GM19328 (cell line): ENCODE measurements around the gene ZBTB8A.
"Not testable (repeated sequence)": the region's sequence is repeated elsewhere in the genome, so short reads cannot be mapped to it uniquely, and the experiment has no call there.

ENCODE experiments used
- ATAC-seq: cut with Tn5 transposase; IDR thresholded peaks from one replicate; pipeline ENCODE4 v1.9.1; 2021; ENCODE audit warnings: mild to moderate bottlenecking, moderate library complexity; ENCODE audit not compliant: unreplicated experiment

The ZBTB8A gene

DNA sequence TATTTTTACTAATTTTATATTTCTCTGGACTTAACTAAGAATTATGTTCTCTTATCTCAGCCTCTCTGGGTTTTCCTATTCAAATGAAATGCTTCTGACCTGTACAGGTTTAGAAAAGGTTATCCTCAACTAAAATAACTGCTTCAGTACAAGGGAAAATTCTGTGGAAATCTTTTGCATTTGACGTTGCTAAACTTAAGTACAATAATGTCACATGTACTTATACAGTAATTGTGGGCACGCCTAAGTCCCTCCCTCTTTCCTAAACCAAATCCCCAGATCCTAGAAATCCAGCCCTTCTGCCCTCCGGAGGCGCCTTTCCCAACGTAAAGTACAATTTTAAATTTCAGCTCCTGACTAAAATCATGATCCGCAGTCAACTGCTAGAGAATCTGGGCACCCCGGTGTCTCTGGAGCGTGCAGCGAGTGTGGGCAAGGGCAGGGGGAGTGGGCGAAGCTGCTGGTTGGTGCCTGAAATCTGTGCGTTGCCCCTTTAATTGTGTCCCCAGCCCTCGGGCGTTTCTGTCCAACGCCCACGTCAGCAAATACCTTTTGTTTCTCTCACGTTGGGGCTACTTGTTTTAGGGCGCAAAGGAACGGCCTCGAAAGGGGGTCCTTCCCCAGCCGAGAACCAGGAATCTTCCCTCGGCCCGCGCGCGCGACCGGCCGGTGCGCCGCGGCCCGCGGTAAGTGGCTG, at the start of gene ZBTB8A:
Gene ZBTB8A, plus strand, starts transcription at position 541 of the 697 bp plus-strand sequence. CDS start 53,505 bp downstream, outside the sequence.
- ATAC-seq = no peak

DNA sequence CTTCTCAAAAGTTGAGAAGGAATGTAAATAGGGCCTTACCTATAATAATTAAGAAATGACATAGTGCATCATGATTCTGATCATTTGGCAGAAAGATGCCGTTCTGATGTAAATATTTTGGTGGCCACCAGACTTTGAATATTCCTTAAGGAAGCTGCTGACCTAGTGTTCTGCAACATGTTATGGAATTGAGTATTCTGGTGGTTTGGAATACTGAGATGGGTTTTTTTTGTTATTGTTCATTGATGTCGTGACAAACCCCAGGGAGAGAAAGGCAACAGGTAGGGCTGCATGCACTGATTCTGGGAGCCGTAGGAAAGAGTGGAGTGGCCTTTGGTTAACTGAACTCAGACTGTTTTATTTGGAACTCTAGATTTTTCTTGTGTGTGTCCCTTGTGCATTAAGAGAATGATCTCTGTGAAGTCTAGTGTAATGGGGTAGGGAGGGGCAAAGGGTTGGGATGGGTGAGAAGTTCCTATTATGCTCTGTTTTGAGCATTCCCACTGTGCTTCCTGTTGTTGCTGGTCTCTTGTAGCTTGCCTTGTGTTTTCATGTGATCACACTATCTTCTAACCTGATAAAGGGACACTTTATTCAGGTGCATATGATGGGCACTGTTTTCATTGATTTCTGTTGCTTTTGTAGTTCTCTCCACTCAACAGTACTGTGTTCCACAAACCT, 49.3 kb upstream of the ZBTB8A start:
- no peak for ATAC-seq

DNA sequence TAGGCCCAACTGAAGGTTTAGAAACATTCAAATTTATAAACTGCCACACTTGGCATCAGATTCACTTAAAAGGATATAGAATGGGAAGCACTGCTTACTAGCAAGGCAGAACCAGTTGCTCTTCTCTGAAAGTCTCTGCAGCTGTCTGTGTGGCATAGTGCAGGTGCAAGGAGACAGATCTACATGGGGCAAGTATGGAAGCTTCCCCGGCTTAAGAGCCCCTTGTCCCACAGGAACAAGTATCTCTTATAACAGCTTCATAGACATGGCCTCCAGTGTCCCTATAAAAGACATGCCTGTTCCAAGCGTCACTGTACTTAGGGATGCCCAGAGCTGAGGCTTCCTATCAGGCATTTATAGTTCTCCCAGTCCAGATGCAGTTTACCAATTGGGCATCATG, 47.8 kb upstream of the ZBTB8A start:
- ATAC-seq = no peak

DNA sequence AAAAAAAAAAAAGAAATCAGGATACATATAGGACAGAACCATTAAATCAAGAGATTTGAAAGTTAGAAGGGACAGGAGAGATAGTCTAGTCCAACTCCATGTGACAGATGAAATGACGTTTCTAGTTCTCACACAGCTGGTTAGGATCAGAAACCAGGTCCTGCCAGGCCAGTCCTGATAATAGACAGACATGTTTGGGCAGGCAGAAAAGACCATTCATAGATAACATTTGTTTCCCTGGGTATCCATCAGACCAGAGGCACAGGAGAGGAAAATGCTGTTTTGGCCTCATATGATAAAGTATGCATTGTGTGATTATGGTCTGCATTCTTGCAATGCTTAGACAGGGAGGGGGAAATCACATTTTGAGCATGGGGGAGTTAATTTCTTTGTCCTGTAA, 45.0 kb upstream of the ZBTB8A start:
- no peak for ATAC-seq

DNA sequence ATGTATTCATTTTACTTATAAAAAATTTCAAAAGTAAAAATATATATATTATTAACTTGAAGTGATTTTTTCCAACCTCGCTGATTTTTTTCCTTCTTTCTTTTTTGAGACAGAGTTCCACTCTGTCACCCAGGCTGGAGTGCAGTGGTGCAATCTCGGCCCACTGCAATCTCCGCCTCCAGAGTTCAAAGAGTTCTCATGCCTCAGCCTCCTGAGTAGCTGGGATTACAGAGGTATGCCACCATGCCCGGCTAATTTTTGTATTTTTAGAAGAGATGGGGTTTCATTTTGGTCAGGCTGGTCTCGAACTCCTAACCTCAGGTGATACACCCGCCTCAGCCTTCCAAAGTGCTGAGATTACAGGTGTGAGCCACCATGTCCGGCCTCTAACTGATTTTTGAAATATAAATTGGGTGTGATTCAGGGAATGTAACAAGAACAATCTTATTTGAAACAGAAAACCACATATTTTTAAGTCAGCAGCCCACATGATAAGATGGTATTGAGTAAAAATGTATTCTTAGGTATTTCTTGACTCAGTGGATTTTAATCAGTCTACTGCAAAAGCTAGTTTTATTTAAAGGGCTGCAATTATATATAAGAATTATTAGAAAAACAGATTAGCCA, 44.4 kb upstream of the ZBTB8A start:
- no peak for ATAC-seq

DNA sequence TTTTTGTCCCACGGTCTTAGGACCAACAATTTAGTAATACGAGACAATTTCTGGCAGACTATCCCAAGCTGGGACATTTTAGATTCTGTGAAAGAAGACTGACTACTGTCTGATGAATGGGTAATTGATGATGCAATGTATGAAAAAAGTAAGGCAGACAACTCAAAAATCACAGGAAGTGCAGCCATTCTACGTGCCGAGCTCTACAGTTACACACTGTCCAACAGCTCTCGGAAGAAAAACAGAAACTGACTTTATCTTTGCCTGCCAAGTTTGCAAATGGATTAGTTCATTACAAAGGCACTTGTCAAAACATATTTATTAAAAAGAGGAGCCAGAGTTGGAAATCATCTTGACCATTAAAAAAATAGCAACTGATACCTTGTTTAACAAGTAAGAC, 43.1 kb upstream of the ZBTB8A start:
- ATAC-seq = no peak

DNA sequence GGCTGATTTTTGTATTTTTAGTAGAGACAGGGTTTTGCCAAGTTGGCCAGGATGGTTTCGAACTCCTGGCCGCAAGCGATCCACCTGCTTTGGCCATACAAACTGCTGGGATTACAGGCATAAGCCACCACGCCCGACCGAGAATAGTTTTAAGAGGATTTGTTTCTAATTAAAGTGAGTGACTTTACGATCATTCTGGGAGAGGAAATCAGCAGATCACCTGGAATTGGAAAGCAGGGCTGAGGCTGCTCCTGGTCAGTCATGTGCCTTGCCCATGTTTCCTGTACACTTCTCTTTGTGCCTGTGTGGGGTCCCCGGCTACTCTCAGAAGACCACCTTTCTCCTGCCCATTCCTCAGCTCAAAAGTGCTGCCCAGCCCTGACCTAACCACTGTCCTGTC, 40.5 kb upstream of the ZBTB8A start:
- no peak for ATAC-seq

DNA sequence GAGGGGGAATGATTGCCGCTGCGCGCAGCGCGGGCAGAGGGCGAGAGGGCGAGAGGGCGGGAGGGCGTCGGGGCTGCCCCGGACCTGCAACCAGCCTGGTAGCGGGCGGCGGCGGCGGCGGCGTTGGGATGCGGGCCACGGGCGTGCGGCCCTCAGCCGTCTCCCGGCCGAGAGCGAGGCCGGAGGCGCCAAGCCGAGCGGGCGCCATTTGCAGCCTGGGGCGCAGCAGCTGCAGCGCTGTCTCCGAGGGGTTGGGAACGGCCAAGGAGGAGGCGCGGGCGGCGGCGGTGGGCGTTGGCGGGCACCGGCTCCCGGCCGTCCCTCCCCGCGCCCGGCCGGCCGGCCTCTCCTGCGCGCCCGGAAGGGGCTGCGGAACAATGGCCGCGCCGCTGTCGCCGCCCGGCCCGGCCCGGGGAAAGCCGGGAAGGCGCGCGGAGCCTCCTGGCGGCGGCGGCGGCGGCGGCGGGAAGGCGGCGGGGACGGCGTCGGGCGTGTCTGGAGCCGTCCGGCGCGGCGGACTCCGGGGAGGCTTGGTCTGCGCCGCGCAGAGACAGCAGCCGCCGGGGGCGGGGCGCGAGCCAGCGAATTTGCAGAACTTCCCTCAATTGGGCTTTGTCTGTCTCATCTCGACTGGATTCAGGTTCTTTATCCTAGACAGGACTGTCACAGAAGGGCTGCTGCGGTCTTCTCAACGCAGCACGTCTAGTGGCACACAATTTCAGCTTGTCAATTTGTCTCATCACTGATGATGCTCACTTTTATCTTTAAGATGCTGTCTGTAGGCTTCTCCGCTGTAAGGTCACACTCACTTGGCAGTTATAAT, 38.6 kb upstream of the ZBTB8A start:
- ATAC-seq = no peak

DNA sequence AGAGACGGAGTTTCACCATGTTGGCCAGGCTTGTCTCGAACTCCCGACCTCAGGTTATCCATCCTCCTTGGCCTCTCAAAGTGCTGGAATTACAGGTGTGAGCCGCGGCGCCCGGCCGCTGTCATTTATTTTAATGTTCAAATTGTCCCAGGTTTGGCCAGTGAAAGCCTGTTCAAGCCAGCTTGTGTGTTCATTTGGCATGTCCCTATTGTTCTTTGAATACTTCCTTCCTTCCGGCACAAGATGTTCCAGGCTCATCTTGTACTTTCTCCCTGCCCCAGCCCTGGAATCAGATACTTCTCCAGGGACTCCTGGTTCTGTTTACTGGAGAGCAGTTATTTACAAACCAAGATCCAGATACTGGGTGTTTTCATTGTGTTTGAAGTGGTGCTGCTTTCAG, 37.4 kb upstream of the ZBTB8A start:
- no peak for ATAC-seq

DNA sequence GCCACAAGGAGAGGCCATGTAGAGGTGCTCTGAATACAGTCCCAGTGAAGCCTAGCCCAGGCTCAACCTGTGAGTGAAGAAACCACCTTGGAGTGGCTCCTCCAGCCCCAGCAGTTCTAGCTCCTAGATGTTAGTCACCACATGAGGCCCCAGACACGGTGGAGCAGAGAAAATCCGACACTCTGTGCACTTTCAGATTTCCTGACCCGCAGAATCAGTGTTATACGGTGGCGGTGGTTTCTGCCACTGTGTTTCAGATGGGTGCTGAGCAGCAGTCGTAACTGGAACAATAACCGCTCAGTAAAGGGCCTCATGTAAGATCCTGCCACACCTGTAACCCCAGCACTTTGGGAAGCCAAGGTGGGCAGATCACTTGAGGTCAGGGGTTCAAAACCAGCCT, 36.1 kb upstream of the ZBTB8A start:
- no peak for ATAC-seq

DNA sequence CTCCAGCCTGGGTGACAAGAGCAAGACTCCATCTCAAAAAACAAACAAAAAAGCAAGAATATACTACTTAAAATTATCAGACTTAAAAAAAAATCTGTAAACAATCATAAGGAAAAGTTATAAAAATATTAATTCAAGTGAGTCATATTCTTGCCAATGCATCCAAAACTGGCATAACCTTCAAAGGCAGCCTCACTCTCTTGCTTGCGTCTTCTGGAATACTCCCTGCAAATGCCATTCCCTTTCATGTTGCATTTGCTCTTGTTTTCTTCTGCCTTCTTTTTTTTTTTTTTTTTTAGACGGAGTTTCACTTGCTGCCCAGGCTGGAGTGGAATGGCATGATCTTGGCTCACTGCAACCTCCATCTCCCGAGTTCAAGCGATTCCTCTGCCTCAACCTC, 32.2 kb upstream of the ZBTB8A start:
- no peak for ATAC-seq

DNA sequence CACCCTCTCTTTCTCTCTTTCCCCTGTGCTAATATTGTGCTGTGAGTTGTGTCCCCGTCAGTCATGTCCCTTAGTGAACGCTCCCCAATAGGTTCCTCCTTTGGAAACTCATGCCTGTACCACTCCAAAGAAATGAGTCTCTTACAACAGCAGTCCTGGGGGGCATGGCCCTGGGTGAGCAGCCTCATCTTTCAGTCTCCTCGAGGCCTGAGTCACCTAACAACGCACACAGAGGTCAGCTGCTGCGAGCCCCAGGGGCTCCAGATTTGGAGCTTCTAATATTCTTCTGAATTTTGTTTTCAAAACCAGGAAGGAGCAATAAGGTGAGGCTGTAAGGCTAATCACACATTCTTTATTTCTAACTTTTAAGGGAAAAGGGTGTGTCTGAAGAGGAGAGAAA, 30.5 kb upstream of the ZBTB8A start:
- ATAC-seq = no peak

DNA sequence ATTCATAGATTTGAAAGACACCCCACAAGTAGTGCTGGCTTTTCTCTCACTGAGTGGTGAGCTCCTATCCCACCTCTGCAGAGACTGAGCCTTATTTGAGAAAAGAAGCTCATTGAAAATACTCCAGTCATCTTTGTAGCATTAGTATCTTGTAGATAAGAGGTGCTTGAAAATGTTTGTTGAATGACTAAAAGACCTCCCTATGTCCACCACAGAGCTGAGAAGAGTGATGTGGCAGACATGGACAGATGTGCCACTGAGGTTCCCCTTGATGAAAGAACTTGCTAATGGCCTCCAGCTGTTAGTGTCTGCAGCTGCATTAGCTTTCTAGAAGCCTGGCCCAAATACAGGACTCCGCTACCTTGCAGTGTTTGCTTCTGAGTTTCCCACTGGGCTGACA, 29.3 kb upstream of the ZBTB8A start:
- ATAC-seq = no peak

DNA sequence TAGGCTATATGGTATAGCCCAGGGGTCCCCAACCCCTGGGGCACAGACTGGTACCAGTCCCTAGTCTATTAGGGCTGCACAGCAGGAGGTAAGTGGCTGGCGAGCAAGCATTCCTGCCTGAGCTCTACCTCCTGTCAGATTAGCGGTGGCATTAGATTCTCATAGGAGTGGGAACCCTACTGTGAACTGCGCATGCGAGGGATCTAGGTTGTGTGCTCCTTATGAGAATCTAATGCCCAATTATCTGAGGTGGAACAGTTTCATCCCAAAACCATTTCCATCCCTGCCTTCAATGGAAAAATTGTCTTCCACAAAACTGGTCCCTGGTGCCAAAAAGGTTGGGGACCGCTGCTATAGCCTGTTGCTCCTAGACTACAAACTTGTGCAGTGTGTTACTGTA, 22.8 kb upstream of the ZBTB8A start:
- no peak for ATAC-seq

DNA sequence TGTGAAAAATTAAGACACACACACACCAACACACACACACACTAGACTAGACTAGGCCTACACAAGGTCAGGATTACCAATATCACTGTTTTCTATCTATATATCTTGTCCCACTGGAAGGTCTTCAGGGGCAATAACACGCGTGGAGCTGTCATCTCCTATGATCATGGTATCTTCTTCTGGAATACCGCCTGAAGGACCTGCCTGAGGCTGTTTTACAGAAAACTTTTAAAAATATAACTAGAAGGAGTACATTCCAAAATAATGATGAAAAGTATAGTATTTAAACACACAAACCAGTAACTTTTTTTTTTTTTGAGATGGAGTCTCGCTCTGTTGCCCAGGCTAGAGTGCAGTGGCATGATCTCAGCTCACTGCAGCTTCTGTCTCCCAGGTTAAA, 20.3 kb upstream of the ZBTB8A start:
- no peak for ATAC-seq

DNA sequence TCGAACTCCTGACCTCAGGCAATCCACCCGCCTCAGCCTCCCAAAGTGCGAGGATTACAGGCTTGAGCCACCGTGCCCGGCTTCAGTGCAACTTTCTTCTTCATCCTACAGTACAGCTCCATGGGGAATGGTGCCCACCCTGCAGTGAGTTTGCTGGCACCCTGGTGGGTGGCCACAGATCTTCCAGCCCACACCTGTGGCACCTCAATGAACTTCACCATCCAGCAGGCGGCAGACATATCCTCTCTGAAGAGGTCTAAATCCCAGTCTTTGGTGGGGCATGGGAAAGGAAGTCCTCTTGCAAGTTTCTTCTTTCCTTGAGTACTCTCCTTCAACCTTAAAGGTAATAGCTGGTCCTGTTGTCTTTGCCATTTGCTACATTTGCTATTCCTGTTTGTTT, 18.1 kb upstream of the ZBTB8A start:
- no peak for ATAC-seq

DNA sequence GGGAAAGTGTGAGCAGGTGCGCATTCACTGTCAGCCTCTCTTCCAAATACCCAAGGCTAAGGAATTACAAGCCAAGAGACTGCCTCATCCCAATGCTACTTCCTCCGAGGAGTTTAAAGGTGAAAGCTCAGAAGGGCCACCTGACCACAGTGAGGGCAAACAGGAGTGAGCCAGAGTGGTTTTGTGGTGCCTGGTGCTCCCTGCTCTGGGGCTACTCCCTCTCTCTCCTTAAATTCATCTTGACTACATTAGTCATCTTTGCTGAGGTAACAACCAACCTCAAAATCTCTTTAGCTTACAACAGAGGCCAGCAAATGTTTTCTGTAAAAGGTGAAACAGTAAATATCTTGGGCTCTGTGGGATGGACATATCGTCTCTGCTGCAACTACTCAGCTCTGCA, 14.2 kb upstream of the ZBTB8A start:
- ATAC-seq = no peak

DNA sequence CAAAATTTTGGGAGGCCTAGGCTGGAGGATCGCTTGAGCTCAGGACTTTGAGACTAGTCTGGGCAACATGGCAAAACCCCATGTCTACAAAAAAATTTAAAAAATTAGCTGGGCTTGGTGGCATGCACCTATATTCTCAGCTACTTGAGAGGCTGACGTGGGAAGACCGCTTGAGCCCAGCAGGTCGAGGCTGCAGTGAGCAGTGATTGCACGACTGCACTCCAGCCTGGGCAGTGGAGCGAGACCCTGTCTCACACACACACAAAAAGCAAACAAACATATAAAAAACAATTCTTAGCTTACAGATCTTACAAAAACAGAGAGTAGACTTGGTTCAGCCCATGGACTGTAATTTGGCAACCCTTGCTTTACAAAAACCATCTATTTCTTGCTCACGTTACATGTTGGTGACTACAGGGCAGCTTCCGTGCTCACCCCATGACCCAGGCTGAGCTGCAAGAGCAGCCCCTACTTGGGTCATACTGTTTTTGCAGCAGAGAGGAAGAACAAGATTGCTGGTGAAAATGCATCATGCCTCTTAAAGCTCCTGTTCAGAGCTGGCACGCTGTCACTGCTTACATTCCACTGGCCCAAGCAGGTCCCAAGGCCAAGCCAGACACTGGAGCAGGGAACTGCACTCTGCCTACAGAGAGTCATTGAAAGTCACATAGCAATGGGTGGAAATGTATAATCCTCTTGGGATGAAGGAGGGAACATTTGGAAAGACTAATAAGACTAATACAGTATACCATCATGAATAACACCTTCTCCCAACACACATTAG, 13.4 kb upstream of the ZBTB8A start:
- ATAC-seq = no peak

DNA sequence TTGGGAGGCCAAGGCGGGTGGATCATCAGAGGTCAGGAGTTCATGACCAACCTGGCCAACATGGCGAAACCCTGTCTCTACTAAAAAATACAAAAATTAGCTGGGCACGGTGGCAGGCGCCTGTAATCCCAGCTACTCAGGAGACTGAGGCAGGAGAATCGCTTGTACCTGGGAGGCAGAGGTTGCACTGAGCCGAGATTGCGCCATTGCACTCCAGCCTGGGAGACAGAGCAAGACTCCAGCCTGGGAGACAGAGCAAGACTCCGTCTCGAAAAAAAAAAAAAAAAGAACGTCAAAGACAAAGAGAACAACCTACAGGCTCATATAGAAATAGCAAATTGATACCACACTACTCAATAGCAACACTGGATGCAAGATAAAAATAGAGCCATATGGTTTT, 10.7 kb upstream of the ZBTB8A start:
- ATAC-seq = not testable (repeated sequence)

DNA sequence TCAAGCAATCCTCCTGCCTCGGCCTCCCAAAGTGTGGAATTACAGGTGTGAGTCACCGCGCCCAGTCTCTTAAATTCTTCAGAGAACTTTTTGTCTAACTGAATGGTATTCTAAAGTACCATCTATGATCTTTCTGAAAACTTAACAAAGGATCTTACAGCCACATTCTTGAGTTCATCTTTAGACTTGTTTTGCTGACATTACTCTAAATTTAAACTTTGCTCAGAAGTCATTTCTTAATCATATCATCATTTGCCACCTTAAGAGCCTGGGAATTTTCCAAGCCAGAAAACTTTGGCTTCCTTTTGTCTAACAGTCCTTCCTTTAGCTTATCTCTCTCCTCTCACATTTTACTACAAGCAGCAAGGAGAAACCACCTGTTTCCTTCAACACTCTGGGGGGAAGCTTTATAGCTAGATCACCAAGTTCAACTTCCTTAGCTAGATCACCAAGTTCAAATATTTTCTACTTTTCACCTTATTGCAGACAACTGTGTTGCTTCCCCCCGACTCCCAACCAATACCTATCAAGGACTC, 5.4 kb upstream of the ZBTB8A start:
- ATAC-seq = no peak
